SH-SY5Y (cell line): ENCODE data around the gene FXYD7.

Experiments
- GATA2 ChIP-seq: IDR thresholded peaks from 2 replicates; pipeline ENCODE4 v1.6.1; 2011; ENCODE audit warnings: mild to moderate bottlenecking, low read depth, low read length
- GATA3 ChIP-seq: IDR thresholded peaks from 2 replicates; pipeline ENCODE4 v1.6.1; 2011; ENCODE audit warnings: low read depth, mild to moderate bottlenecking, low read length, moderate library complexity

GRCh38 chr19:35160629-35161433 lies 17.8 kb downstream of the FXYD7 start:
- TF ChIP-seq GATA2: no peak
- TF ChIP-seq GATA3: no peak
